ENCODE measurements around the gene MOB1B. TPM values are rescaled to one million over a fixed set of nuclear protein-coding genes. Genes with fewer than 3 reads are reported as not detected.

Gene MOB1B
- 11.2 TPM for polyA plus RNA-seq (2013, experiment 1 of 2)
- 11.7 TPM for polyA plus RNA-seq (2013, experiment 2 of 2)

DNA sequence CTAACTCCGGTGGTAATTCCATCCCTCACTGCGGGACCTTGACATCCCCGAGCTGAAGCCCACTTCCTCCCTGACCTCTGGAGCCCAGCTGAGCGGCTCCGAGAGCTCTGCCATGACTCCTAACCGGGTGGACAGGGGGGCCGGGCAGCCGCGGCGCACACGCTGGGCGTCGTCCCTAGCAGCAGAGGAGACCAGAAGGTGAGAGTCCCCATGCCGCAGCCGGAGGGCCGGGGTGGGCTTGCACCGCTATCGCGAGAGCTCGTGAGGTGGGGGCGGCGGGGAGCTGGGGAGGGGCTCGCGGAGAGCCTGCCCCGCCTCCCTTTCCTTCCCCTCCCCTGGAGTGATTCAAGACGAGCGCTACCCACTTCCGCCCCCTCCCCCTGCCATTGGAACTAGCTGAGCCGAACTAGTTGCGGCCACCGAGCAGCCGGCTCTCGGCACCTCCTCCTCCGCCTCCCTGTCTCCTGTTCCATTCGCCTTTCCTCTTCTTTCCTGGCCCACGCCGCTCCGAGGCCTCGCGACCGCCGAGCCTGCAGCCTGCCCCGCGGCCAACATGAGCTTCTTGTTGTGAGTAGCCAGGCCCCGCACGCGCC, at the start of gene MOB1B:
Gene MOB1B, plus strand, starts transcription at position 386 of the 593 bp plus-strand sequence. Its CDS starts 168 bp downstream, at position 554.
- H3K14ac ChIP-seq (ENCODE audit: low read length in 2 of 2): peak within 1 kb of the TSS; percentile 16 to 89
- H3K36me3 ChIP-seq (ENCODE audit: control insufficient read depth in 1 of 2, insufficient read depth in 2 of 2, low read depth in 1 of 2, low read length in 2 of 2): peaks cover 9 to 19% of the 10 kb centered on the region in 2 experiments
- H3K9ac ChIP-seq (ENCODE audit: low read length): peak within 1 kb of the TSS; percentile 88
- no peak within 1 kb of the TSS for H2BK5ac ChIP-seq (ENCODE audit: low read depth, low read length, poor library complexity, severe bottlenecking)
- DNase-seq: peak; percentile 91
- no peaks in the 10 kb centered on the region for H3K27me3 ChIP-seq (ENCODE audit: control insufficient read depth in 1 of 2, insufficient read depth in 1 of 2, low read length in 2 of 2)
- peak within 1 kb of the TSS; percentile 35 to 69 for H3K4ac ChIP-seq (ENCODE audit: low read depth in 1 of 2, low read length in 2 of 2)
- H3K4me2 ChIP-seq (ENCODE audit: low read length, poor library complexity, severe bottlenecking): peak within 1 kb of the TSS; percentile 85
- H3K9me3 ChIP-seq (ENCODE audit: control insufficient read depth, low read length): no peaks in the 10 kb centered on the region
- H4K91ac ChIP-seq (ENCODE audit: low read length): peak within 1 kb of the TSS; percentile 96
- H3K79me1 ChIP-seq (replicated peaks; ENCODE audit: low read length, poor library complexity, severe bottlenecking): peaks cover 4% of the 10 kb centered on the region
- peak within 1 kb of the TSS; percentile 99 for H2AFZ ChIP-seq (ENCODE audit: low read depth, low read length)
- H2BK12ac ChIP-seq (ENCODE audit: low read length in 2 of 2): peak within 1 kb of the TSS; percentile 15 to 84
- H2BK15ac ChIP-seq (ENCODE audit: low read depth, poor library complexity, severe bottlenecking): peak within 1 kb of the TSS; percentile 82
- peaks cover 4% of the 10 kb centered on the region for H3K4me1 ChIP-seq (ENCODE audit: control insufficient read depth, insufficient read depth, low read depth, low read length)
- H2BK120ac ChIP-seq (ENCODE audit: low read depth, low read length): peak within 1 kb of the TSS; percentile 96
- peak within 1 kb of the TSS; percentile 76 for H3K27ac ChIP-seq (ENCODE audit: low read length, poor library complexity, severe bottlenecking)
- peak within 1 kb of the TSS; percentile 85 to 96 for H3K4me3 ChIP-seq (ENCODE audit: insufficient read depth in 1 of 2, low read depth in 1 of 2, low read length in 2 of 2)
- H3K23ac ChIP-seq (ENCODE audit: low read length in 2 of 2): no peak within 1 kb of the TSS
- H2AK5ac ChIP-seq (ENCODE audit: low read length, severe bottlenecking): no peak within 1 kb of the TSS
- H3K18ac ChIP-seq (ENCODE audit: low read depth in 1 of 2, low read length in 2 of 2): peak within 1 kb of the TSS; percentile 88 to 90
- H4K8ac ChIP-seq (ENCODE audit: low read length): peak within 1 kb of the TSS; percentile 95
- under 1% methylated on average over 42 of the region's 47 CpGs for WGBS

DNA sequence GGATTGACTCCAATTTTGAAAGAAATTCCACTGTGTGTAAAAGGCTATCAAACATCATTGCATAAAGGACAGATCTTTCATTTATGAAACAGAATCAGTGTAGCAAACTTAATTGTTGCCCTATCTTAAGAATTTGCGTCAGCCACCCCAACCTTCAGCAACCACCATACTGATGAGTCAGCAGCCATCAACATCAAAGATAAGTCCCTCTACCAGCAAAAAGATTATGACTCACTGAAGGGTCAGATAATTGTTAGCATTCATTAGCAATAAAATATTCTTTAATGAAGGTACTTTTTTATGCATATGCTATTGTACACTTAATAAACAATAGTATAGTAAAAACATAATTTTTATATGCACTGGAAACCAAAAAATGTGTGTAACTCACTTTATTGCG, 46.7 kb upstream of the MOB1B start:
- Histone ChIP-seq H3K9me3 (ENCODE audit: control insufficient read depth, low read length) (no peaks in the 10 kb centered on the region), H3K27me3 (ENCODE audit: control insufficient read depth in 1 of 2, insufficient read depth in 1 of 2, low read length in 2 of 2) (no peaks in the 10 kb centered on the region), H3K4me3 (ENCODE audit: insufficient read depth in 1 of 2, low read depth in 1 of 2, low read length in 2 of 2) (no peak overlapping the region), H3K4me2 (ENCODE audit: low read length, poor library complexity, severe bottlenecking) (no peak overlapping the region), H3K27ac (ENCODE audit: low read length, poor library complexity, severe bottlenecking) (no peak overlapping the region), H2BK120ac (ENCODE audit: low read depth, low read length) (no peak overlapping the region), H2BK12ac (ENCODE audit: low read length in 2 of 2) (no peak overlapping the region), H3K18ac (ENCODE audit: low read depth in 1 of 2, low read length in 2 of 2) (no peak overlapping the region), H3K9ac (ENCODE audit: low read length) (no peak overlapping the region), H4K8ac (ENCODE audit: low read length) (no peak overlapping the region), H3K36me3 (ENCODE audit: control insufficient read depth in 1 of 2, insufficient read depth in 2 of 2, low read depth in 1 of 2, low read length in 2 of 2) (peaks cover 0 to 2% of the 10 kb centered on the region in 2 experiments), H3K14ac (ENCODE audit: low read length in 2 of 2) (no peak overlapping the region), H3K23ac (ENCODE audit: low read length in 2 of 2) (no peak overlapping the region), H4K91ac (ENCODE audit: low read length) (no peak overlapping the region), H3K4me1 (ENCODE audit: control insufficient read depth, insufficient read depth, low read depth, low read length) (no peaks in the 10 kb centered on the region), H2BK15ac (ENCODE audit: low read depth, poor library complexity, severe bottlenecking) (no peak overlapping the region), H3K79me1 (replicated peaks; ENCODE audit: low read length, poor library complexity, severe bottlenecking) (no peaks in the 10 kb centered on the region), H2AK5ac (ENCODE audit: low read length, severe bottlenecking) (no peak overlapping the region), H3K4ac (ENCODE audit: low read depth in 1 of 2, low read length in 2 of 2) (no peak overlapping the region), H2BK5ac (ENCODE audit: low read depth, low read length, poor library complexity, severe bottlenecking) (no peak overlapping the region), H2AFZ (ENCODE audit: low read depth, low read length) (no peak overlapping the region)
- DNase-seq: no peak
- WGBS: 93% methylated on average over 1 of the region's 2 CpGs

DNA sequence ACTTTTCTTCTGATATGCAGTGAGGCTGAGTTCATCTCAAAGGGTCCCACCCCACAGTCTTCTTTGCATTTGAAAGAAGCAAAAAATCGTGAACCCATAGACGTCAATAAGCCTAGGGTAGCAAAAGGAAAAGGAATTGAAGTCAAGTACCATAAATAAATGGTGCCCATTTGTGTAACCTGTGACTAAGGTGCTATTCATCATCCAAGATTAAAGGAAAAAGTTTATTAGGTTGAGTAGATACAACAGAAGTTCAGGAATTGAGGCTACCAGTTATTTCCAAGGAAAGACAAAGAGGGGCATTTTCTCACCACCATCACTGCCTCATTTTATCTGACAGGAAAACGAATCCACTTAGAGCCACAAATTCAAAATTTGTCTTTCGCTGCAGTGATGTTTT, 43.7 kb upstream of the MOB1B start:
- Histone ChIP-seq H2BK5ac (ENCODE audit: low read depth, low read length, poor library complexity, severe bottlenecking) (no peak overlapping the region), H3K4ac (ENCODE audit: low read depth in 1 of 2, low read length in 2 of 2) (no peak overlapping the region), H2AK5ac (ENCODE audit: low read length, severe bottlenecking) (no peak overlapping the region), H2BK12ac (ENCODE audit: low read length in 2 of 2) (no peak overlapping the region), H3K36me3 (ENCODE audit: control insufficient read depth in 1 of 2, insufficient read depth in 2 of 2, low read depth in 1 of 2, low read length in 2 of 2) (no peaks in the 10 kb centered on the region), H3K27me3 (ENCODE audit: control insufficient read depth in 1 of 2, insufficient read depth in 1 of 2, low read length in 2 of 2) (no peaks in the 10 kb centered on the region), H4K8ac (ENCODE audit: low read length) (no peak overlapping the region), H3K4me3 (ENCODE audit: insufficient read depth in 1 of 2, low read depth in 1 of 2, low read length in 2 of 2) (no peak overlapping the region), H2BK15ac (ENCODE audit: low read depth, poor library complexity, severe bottlenecking) (no peak overlapping the region), H3K18ac (ENCODE audit: low read depth in 1 of 2, low read length in 2 of 2) (no peak overlapping the region), H3K23ac (ENCODE audit: low read length in 2 of 2) (no peak overlapping the region), H3K4me2 (ENCODE audit: low read length, poor library complexity, severe bottlenecking) (no peak overlapping the region), H3K27ac (ENCODE audit: low read length, poor library complexity, severe bottlenecking) (no peak overlapping the region), H3K79me1 (replicated peaks; ENCODE audit: low read length, poor library complexity, severe bottlenecking) (no peaks in the 10 kb centered on the region), H4K91ac (ENCODE audit: low read length) (no peak overlapping the region), H3K4me1 (ENCODE audit: control insufficient read depth, insufficient read depth, low read depth, low read length) (no peaks in the 10 kb centered on the region), H2BK120ac (ENCODE audit: low read depth, low read length) (no peak overlapping the region), H3K14ac (ENCODE audit: low read length in 2 of 2) (no peak overlapping the region), H2AFZ (ENCODE audit: low read depth, low read length) (no peak overlapping the region), H3K9ac (ENCODE audit: low read length) (no peak overlapping the region), H3K9me3 (ENCODE audit: control insufficient read depth, low read length) (no peaks in the 10 kb centered on the region)
- WGBS: 94% methylated on average over 4 of the region's 4 CpGs
- DNase-seq: no peak

DNA sequence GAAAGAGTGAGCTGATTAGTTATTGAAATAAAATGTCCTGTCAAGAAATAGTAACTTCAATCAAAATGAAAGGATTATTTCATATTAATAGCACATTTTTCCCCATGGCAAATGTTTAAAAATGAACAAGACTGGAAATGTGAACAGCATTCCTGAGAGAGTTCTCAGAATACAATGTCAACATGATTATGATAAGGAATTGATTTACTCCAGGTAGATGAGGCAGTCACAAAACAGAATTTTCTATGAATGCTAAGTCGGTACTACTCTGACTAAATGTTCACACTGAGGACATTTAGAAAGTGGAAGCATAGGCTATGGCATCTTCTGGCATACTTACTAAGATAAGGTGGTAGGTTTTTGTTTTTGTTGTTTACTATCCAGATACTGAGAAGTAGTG, 43.1 kb upstream of the MOB1B start:
- H3K27ac ChIP-seq (ENCODE audit: low read length, poor library complexity, severe bottlenecking): no peak overlapping the region
- H2AK5ac ChIP-seq (ENCODE audit: low read length, severe bottlenecking): no peak overlapping the region
- no peak overlapping the region for H4K91ac ChIP-seq (ENCODE audit: low read length)
- H3K4ac ChIP-seq (ENCODE audit: low read depth in 1 of 2, low read length in 2 of 2): no peak overlapping the region
- no peaks in the 10 kb centered on the region for H3K36me3 ChIP-seq (ENCODE audit: control insufficient read depth in 1 of 2, insufficient read depth in 2 of 2, low read depth in 1 of 2, low read length in 2 of 2)
- H3K27me3 ChIP-seq (ENCODE audit: control insufficient read depth in 1 of 2, insufficient read depth in 1 of 2, low read length in 2 of 2): no peaks in the 10 kb centered on the region
- no peaks in the 10 kb centered on the region for H3K9me3 ChIP-seq (ENCODE audit: control insufficient read depth, low read length)
- H2AFZ ChIP-seq (ENCODE audit: low read depth, low read length): no peak overlapping the region
- no peak overlapping the region for H2BK12ac ChIP-seq (ENCODE audit: low read length in 2 of 2)
- H2BK15ac ChIP-seq (ENCODE audit: low read depth, poor library complexity, severe bottlenecking): no peak overlapping the region
- no peak overlapping the region for H2BK5ac ChIP-seq (ENCODE audit: low read depth, low read length, poor library complexity, severe bottlenecking)
- H3K4me3 ChIP-seq (ENCODE audit: insufficient read depth in 1 of 2, low read depth in 1 of 2, low read length in 2 of 2): no peak overlapping the region
- H4K8ac ChIP-seq (ENCODE audit: low read length): no peak overlapping the region
- 100% methylated on average over 1 of the region's 1 CpG for WGBS
- H2BK120ac ChIP-seq (ENCODE audit: low read depth, low read length): no peak overlapping the region
- H3K4me1 ChIP-seq (ENCODE audit: control insufficient read depth, insufficient read depth, low read depth, low read length): no peaks in the 10 kb centered on the region
- H3K23ac ChIP-seq (ENCODE audit: low read length in 2 of 2): no peak overlapping the region
- no peaks in the 10 kb centered on the region for H3K79me1 ChIP-seq (replicated peaks; ENCODE audit: low read length, poor library complexity, severe bottlenecking)
- DNase-seq: no peak
- no peak overlapping the region for H3K18ac ChIP-seq (ENCODE audit: low read depth in 1 of 2, low read length in 2 of 2)
- H3K4me2 ChIP-seq (ENCODE audit: low read length, poor library complexity, severe bottlenecking): no peak overlapping the region
- H3K9ac ChIP-seq (ENCODE audit: low read length): no peak overlapping the region
- no peak overlapping the region for H3K14ac ChIP-seq (ENCODE audit: low read length in 2 of 2)
